ENCODE measurements around the gene EFCAB11. TPM values are rescaled to one million over a fixed set of nuclear protein-coding genes. Genes with fewer than 3 reads are reported as not detected.

The EFCAB11 gene
- total and polyA plus RNA-seq, 2 of the 8 experiments (the other 6 are each of a cell fraction or from before 2014, with no cell fraction given), result 6.8 to 12.8 TPM

DNA sequence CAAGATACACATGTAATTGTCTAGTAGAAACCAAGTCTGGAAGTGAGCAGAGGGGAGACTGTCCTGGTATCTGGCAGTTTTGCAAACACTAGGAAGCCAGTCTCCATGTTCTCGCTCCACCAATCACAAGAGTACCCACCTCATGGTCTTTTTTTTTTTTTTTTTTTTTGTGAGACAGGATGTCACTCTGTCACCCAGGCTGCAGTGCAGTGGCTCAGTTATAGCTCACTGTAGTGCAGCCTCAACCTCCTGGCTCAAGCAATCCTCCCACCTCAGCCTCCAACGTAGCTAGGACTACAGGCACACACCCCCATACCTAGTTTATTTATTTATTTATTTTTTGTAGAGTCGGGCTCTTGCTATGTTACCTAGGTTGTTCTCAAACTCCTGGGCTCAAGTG lies 189.2 kb downstream of the EFCAB11 start (continued):
- TF ChIP-seq, protein P1, sequence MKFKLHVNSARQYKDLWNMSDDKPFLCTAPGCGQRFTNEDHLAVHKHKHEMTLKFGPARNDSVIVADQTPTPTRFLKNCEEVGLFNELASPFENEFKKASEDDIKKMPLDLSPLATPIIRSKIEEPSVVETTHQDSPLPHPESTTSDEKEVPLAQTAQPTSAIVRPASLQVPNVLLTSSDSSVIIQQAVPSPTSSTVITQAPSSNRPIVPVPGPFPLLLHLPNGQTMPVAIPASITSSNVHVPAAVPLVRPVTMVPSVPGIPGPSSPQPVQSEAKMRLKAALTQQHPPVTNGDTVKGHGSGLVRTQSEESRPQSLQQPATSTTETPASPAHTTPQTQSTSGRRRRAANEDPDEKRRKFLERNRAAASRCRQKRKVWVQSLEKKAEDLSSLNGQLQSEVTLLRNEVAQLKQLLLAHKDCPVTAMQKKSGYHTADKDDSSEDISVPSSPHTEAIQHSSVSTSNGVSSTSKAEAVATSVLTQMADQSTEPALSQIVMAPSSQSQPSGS (IDR thresholded peaks at IDR 0.05; ENCODE audit: low read length), result no peak
